Common myeloid progenitor, CD34-positive (primary cell): Measurements from ENCODE around the gene FAM76B.
"Not testable (repeated sequence)": the region's sequence is repeated elsewhere in the genome, so short reads cannot be mapped to it uniquely, and the experiment has no call there.

ENCODE experiments used
- CTCF ChIA-PET: fragments of 350-600 bp; sonication (Branson Sonifier 250); formaldehyde crosslinking; loops from one replicate; lab custom pipeline; 2021; ENCODE audit warnings: antibody characterized with exemption; lab: Charles Lee
- POLR2A ChIA-PET: fragments of 350-600 bp; sonication (Branson Sonifier 250); formaldehyde crosslinking; loops from one replicate; lab custom pipeline; 2021; ENCODE audit warnings: antibody characterized with exemption; lab: Charles Lee
- DNase-seq, 3 donors: peaks; one replicate each; pipeline versions ENCODE4 v3.0.0 to v3.0.0-alpha.2; 2013
- H3K27ac ChIP-seq, 2 experiments: 1 replicate in 1 of 2; 2 replicates in 1 of 2; pipeline ENCODE4 v1.7.0; 2013; ENCODE audit warnings: inconsistent platforms in 2 of 2, low read length in 2 of 2, mild to moderate bottlenecking in 2 of 2, low read depth in 1 of 2, moderate library complexity in 1 of 2; ENCODE audit not compliant: severe bottlenecking in 2 of 2, insufficient read depth in 1 of 2, poor library complexity in 1 of 2
- H3K27me3 ChIP-seq, 5 experiments: replicated peaks in 2 of 5; 1 replicate in 3 of 5; 2 replicates in 2 of 5; pipeline versions ENCODE4 v1.6.1 to v1.7.0; 2013; ENCODE audit warnings: low read length in 4 of 5, mild to moderate bottlenecking in 2 of 5, moderate library complexity in 2 of 5, inconsistent platforms in 1 of 5; ENCODE audit not compliant: insufficient read depth in 5 of 5, control insufficient read depth in 4 of 5
- H3K36me3 ChIP-seq, 4 experiments: 1 replicate in 2 of 4; 2 replicates in 2 of 4; pipeline versions ENCODE4 v1.6.1 to v1.7.0; 2013; ENCODE audit warnings: low read length in 3 of 4, control low read depth in 1 of 4, mild to moderate bottlenecking in 1 of 4; ENCODE audit not compliant: control insufficient read depth in 4 of 4, insufficient read depth in 4 of 4
- H3K4me1 ChIP-seq, 4 experiments: 1 replicate in 3 of 4; 2 replicates in 1 of 4; pipeline versions ENCODE4 v1.6.1 to v1.7.1; 2013; ENCODE audit warnings: low read length in 3 of 4, mild to moderate bottlenecking in 3 of 4, control low read depth in 1 of 4, inconsistent platforms in 1 of 4, moderate library complexity in 1 of 4; ENCODE audit not compliant: control insufficient read depth in 4 of 4, insufficient read depth in 4 of 4; ENCODE audit errors: control extremely low read depth in 1 of 4
- H3K4me3 ChIP-seq, 7 experiments: 1 replicate in 4 of 7; 2 replicates in 3 of 7; pipeline versions ENCODE4 v1.5.1 to v1.7.0; 2013; ENCODE audit warnings: mild to moderate bottlenecking in 7 of 7, low read length in 6 of 7, moderate library complexity in 6 of 7, inconsistent platforms in 2 of 7, low read depth in 2 of 7, control low read depth in 1 of 7; ENCODE audit not compliant: insufficient read depth in 4 of 7, control insufficient read depth in 1 of 7; ENCODE audit errors: extremely low read depth in 1 of 7
- H3K9me3 ChIP-seq, 5 experiments: 1 replicate in 4 of 5; 2 replicates in 1 of 5; pipeline versions ENCODE4 v1.6.1 to v1.7.1; 2013; ENCODE audit warnings: low read length in 4 of 5, mild to moderate bottlenecking in 2 of 5, inconsistent platforms in 1 of 5, low read depth in 1 of 5, moderate library complexity in 1 of 5; ENCODE audit not compliant: control insufficient read depth in 4 of 5, insufficient read depth in 2 of 5; ENCODE audit errors: control extremely low read depth in 1 of 5
- WGBS: methylation state at CpG from one replicate; pipeline ENCODE4 v1.1.5; 2013; ENCODE audit not compliant: insufficient coverage; 5-methylcytosine and 5-hydroxymethylcytosine counted together

Gene FAM76B

DNA sequence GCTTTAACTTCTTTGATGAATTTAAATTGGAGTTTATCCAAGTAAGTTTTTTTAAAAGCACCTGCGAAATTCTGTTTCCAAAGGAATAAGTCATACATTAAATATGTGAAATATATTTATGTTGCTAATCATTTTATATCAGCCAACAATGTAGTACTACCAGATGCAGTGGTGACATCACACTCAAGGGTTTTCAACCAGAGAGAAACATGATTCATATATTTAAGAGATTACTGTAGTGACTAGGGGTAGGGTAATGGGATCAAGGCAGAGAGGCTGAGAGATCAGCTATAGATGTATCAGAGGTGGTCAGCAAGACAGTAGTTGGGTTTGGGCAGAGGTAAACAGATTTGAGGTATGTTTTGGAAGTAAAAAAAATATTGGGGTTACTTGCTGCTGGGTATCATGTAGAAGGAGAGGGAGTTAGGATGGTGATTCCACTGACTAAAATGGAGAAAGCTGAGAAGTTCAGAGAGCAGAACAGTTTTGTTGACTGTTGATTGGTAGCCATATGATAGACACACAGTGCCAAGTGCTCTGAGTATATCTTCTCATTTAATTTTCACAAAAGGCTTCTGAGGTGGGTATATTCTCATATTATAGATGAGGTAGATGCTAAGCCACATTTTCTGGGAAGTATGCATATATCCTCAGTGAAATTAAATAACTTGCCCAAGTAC is 40.1 kb upstream of the FAM76B start:
- H3K9me3 ChIP-seq = no peaks in the 10 kb centered on the region
- no CpG with 5 or more reads among the region's 1 CpG for WGBS
- H3K27ac ChIP-seq = no peak overlapping the region
- no peak for DNase-seq
- peaks cover 12 to 66% (median 42%) of the 10 kb centered on the region in 4 experiments for H3K36me3 ChIP-seq
- H3K4me3 ChIP-seq = no peak overlapping the region
- no peaks in the 10 kb centered on the region for H3K4me1 ChIP-seq
- POLR2A ChIA-PET = no interaction called here
- H3K27me3 ChIP-seq = no peaks in the 10 kb centered on the region
- CTCF ChIA-PET = interaction anchor here (1.0 to 1.5 kb wide), 2 partner anchors 513 to 633 kb away, joined by 3 to 4 read pairs; partner anchors contain the start of gene MAML2

DNA sequence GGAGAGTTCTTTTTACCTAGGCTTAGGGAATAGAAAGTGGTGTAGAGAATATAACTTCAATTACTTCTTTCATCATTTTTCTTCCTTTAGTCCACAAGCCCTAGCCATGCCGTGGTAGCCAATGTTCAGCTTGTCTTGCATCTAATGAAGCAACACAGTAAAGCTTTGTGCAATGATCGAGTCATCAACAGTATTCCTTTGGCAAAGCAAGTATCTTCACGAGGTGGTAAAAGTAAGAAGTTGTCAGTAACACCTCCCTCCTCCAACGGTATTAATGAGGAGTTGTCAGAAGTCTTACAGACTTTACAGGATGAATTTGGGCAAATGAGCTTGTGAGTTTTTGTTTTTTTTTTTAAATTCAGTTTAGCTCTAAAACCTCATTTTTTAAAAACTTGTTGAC is 38.1 kb upstream of the FAM76B start:
- 94% methylated on average over 3 of the region's 4 CpGs for WGBS
- DNase-seq = no peak
- Histone ChIP-seq H3K9me3 (no peaks in the 10 kb centered on the region), H3K36me3 (peaks cover 7 to 57% (median 40%) of the 10 kb centered on the region in 4 experiments), H3K27me3 (no peaks in the 10 kb centered on the region), H3K4me3 (no peak overlapping the region), H3K4me1 (no peaks in the 10 kb centered on the region), H3K27ac (no peak overlapping the region)
- ChIA-PET CTCF (interaction anchor here (0.6 to 1.5 kb wide), 4 partner anchors 8 to 658 kb away, joined by 3 read pairs; partner anchors contain the start of gene MAML2), POLR2A (no interaction called here)

DNA sequence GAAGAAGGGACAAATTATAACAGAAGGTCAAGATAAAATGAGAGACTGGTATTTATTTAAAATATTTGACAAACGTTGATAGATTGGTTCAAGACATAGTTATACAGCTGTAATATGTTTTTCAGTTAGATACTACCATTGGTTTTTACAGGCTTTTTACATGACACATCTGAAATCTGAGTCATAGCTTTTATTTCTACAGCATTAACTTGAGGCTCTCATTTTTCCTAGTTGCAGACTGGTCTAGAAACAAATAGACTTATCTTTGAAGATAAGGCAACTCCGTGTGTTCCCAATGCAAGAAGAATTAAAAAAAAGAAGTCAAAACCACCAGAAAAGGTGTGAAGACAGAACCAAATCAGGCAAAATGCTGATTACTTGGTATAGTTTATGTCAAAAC is 32.1 kb upstream of the FAM76B start:
- Histone ChIP-seq H3K9me3 (no peaks in the 10 kb centered on the region), H3K27me3 (no peaks in the 10 kb centered on the region), H3K4me1 (no peaks in the 10 kb centered on the region), H3K4me3 (no peak overlapping the region), H3K36me3 (peaks cover 12 to 55% (median 37%) of the 10 kb centered on the region in 4 experiments), H3K27ac (no peak overlapping the region)
- POLR2A ChIA-PET = no interaction called here
- DNase-seq = no peak
- 100% methylated on average over 1 of the region's 2 CpGs for WGBS
- CTCF ChIA-PET = interaction anchor here (1.4 to 1.6 kb wide), 2 partner anchors 8 to 14 kb away, joined by 3 to 6 read pairs; no protein-coding TSS in a partner anchor

DNA sequence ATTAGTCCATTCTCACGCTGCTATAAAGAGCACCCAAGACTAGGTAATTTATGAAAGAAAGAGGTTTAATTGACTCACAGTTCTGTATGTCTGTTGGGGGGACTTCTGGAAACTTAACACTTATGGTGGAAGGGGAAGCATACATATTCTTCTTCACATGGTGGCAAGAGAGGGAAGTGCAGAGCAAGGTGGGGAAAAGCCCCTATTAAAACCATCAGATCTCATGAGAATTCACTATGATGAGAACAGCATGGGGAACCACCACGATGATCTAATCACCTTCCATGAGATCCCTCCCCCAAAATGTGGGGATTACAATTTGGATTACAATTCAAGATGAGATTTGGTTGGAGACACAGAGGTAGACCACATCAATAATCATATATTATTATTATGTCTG is 26.5 kb upstream of the FAM76B start:
- no peak overlapping the region for H3K27ac ChIP-seq
- no peaks in the 10 kb centered on the region for H3K4me1 ChIP-seq
- ChIA-PET POLR2A (no interaction called here), CTCF (no interaction called here)
- H3K4me3 ChIP-seq = no peak overlapping the region
- H3K9me3 ChIP-seq = no peaks in the 10 kb centered on the region
- peaks cover 10 to 44% (median 19%) of the 10 kb centered on the region in 4 experiments for H3K36me3 ChIP-seq
- H3K27me3 ChIP-seq = no peaks in the 10 kb centered on the region
- peak in 2 of 3 donors; percentile 32 to 43 for DNase-seq
- no CpG with 5 or more reads among the region's 2 CpGs for WGBS

DNA sequence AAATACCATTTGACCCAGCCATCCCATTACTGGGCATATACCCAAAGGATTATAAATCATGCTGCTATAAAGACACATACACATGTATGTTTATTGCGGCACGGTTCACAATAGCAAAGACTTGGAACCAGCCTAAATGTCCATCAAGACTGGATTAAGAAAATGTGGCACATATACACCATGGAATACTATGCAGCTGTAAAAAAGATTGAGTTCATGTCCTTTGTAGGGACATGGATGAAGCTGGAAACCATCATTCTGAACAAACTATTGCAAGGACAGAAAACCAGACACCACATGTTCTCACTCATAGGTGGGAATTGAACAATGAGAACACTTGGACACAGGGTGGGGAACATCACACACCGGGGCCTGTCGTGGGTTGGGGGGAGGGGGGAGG is 21.5 kb upstream of the FAM76B start:
- H3K27ac ChIP-seq, CTCF ChIA-PET, DNase-seq, H3K4me3 ChIP-seq, POLR2A ChIA-PET, H3K9me3 ChIP-seq, H3K27me3 ChIP-seq, H3K4me1 ChIP-seq: not testable (repeated sequence)
- 100% methylated on average over 2 of the region's 4 CpGs for WGBS
- H3K36me3 ChIP-seq = peaks cover 8 to 34% (median 18%) of the 10 kb centered on the region in 4 experiments

DNA sequence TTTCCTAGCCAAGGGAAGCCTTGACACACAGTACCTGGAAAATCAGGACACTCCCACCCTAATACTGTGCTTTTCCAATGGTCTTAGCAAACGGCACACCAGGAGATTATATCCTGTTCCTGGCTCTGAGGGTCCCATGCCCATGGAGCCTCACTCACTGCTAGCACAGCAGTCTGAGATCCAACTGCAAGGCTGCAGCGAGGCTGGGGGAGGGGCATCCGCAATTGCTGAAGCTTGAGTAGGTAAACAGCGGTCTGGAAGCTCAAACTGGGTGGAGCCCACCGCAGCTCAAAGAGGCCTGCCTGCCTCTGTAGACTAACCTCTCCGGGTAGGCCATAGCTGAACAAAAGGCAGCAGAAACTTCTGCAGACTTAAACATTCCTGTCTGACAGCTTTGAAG is 16.9 kb upstream of the FAM76B start:
- H3K4me1 ChIP-seq, H3K27ac ChIP-seq, H3K27me3 ChIP-seq, H3K4me3 ChIP-seq, H3K9me3 ChIP-seq, POLR2A ChIA-PET, DNase-seq: not testable (repeated sequence)
- WGBS = 96% methylated on average over 6 of the region's 6 CpGs
- CTCF ChIA-PET = interaction anchor here (1.0 to 1.3 kb wide), 2 partner anchors 9 to 11 kb away, joined by 3 to 4 read pairs; no protein-coding TSS in a partner anchor
- H3K36me3 ChIP-seq = peaks cover 8 to 45% (median 29%) of the 10 kb centered on the region in 4 experiments

DNA sequence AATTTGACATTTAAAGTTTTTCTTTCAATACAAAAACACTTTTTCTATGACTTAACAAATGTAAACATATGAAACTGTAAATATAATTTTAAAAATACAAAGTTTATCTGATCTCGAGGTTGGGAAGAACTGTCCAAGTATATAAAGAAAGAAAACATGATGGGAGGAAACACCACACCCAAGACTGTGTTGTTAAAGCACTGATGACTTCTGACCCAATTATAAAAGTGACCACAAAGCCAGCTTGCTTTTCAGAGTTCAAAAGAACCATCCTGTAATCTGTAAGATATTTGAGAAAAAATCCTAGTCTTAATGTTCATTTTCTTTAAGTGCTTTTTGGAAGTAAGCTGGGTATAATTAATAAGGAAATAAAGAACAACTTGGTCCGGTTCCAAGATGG is 16.3 kb upstream of the FAM76B start:
- WGBS = 100% methylated on average over 1 of the region's 2 CpGs
- no peaks in the 10 kb centered on the region for H3K27me3 ChIP-seq
- ChIA-PET CTCF (no interaction called here), POLR2A (no interaction called here)
- no peak overlapping the region for H3K4me3 ChIP-seq
- H3K4me1 ChIP-seq = no peaks in the 10 kb centered on the region
- DNase-seq = no peak
- H3K27ac ChIP-seq = no peak overlapping the region
- H3K36me3 ChIP-seq = peaks cover 8 to 49% (median 29%) of the 10 kb centered on the region in 4 experiments
- H3K9me3 ChIP-seq = peaks cover 0 to 2% (median 0%) of the 10 kb centered on the region in 5 experiments
